Superior temporal gyrus (tissue), 1 donor: ENCODE data around the gene TNK1.

Experiments
- DNase-seq: peaks from one replicate; pipeline ENCODE4 v3.0.0-alpha.2; 2016; ENCODE audit errors: extremely low spot score

Gene TNK1

GRCh38 chr17:7410634-7411426 is 29.9 kb downstream of the TNK1 start:
- no peak for DNase-seq

GRCh38 chr17:7411427-7411750 is 30.5 kb downstream of the TNK1 start:
- DNase-seq, result no peak

- no peak for DNase-seq
These were observed 32.6 kb downstream of the TNK1 start for GRCh38 chr17:7413346-7413985.

- no peak for DNase-seq
These were observed 33.9 kb downstream of the TNK1 start for GRCh38 chr17:7414837-7415236.

- no peak for DNase-seq
These were observed 34.9 kb downstream of the TNK1 start for GRCh38 chr17:7415784-7416183.

GRCh38 chr17:7416323-7416722 is 35.4 kb downstream of the TNK1 start:
- DNase-seq, result no peak

- no peak for DNase-seq
These were observed 36.3 kb downstream of the TNK1 start for GRCh38 chr17:7417056-7417655.

GRCh38 chr17:7418472-7419152 is 37.7 kb downstream of the TNK1 start:
- no peak for DNase-seq

- DNase-seq, result no peak
These were observed 39.1 kb downstream of the TNK1 start, which contains the start of gene SPEM1 for GRCh38 chr17:7419819-7420610. TSS of gene SPEM1 (plus strand) at chr17:7420324. CDS start at chr17:7420385, 61 bp downstream.

GRCh38 chr17:7421186-7421585 is 40.3 kb downstream of the TNK1 start:
- DNase-seq, result no peak

- DNase-seq, result no peak
These were observed 42.8 kb downstream of the TNK1 start for GRCh38 chr17:7423679-7424078.

- no peak for DNase-seq
These were observed 44.4 kb downstream of the TNK1 start, which contains the start of gene SPEM2 for GRCh38 chr17:7425316-7425715. TSS of gene SPEM2 (plus strand) at chr17:7425616. CDS start at chr17:7425689, 73 bp downstream.

- no peak for DNase-seq
These were observed 44.9 kb downstream of the TNK1 start for GRCh38 chr17:7425756-7426155.

- DNase-seq, result no peak
These were observed 45.4 kb downstream of the TNK1 start for GRCh38 chr17:7426203-7426863.

GRCh38 chr17:7426896-7427489 is 46.1 kb downstream of the TNK1 start:
- no peak for DNase-seq

GRCh38 chr17:7427549-7427948 is 46.7 kb downstream of the TNK1 start:
- DNase-seq, result no peak

GRCh38 chr17:7428557-7428956 is 47.7 kb downstream of the TNK1 start, which contains the start of gene SPEM3:
TSS of gene SPEM3 (plus strand) at chr17:7428857. CDS start at chr17:7428903, 46 bp downstream.
- no peak for DNase-seq

GRCh38 chr17:7429722-7430121 is 48.8 kb downstream of the TNK1 start:
- DNase-seq, result no peak

GRCh38 chr17:7431231-7431630 is 50.3 kb downstream of the TNK1 start:
- DNase-seq, result no peak

- no peak for DNase-seq
These were observed 51.4 kb downstream of the TNK1 start for GRCh38 chr17:7432296-7432695.
